GM19452 (cell line): ENCODE measurements around the gene GRHPR.

Experiments used
- ATAC-seq: cut with Tn5 transposase; IDR thresholded peaks from one replicate; pipeline ENCODE4 v1.9.1; 2021; ENCODE audit not compliant: unreplicated experiment

Gene GRHPR

DNA sequence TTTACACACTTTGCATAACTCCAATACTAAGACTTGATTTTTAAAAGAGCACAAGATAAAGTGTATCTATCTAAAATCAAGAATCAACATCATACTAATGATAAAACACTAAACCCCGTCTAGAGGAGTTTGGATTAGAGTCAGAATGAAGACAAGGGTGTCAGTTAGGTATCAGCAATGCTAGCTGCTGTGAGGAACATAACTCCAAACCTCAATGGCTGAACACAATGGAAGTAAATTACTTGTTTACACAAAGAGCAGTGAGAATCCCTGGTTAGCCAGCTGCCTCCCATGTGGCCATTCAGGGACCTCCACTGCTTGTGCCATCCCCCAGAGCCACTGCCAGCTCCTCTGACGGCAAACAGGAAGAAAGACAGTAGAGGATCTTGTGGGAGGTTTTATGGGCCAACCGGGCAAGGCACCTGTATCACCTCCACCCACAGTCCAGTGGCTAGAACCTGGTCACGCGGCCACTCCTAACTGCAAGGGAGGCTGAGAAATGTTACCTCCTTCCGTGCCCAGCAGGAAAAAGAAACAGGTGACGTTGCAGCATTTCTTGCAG lies 24.0 kb upstream of the GRHPR start:
- ATAC-seq, result no peak

DNA sequence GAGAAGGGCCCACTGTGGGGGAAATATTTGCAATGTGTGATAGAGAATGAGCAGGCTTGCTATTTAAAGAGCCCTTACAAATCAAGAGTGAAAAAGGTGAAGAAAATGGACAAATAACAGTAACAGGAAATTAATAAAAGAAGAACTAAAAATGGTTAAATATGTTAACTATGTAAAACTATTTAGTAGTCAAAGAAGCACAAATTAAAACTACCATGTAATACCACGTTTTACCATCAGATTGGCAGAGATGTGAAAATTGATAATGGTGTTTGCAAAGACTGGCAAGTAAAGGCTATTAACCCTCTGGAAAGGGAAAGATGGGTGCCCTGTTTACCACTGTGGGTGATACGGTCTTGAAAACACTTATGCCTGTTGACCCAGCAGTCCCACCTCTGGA lies 23.2 kb upstream of the GRHPR start:
- no peak for ATAC-seq

DNA sequence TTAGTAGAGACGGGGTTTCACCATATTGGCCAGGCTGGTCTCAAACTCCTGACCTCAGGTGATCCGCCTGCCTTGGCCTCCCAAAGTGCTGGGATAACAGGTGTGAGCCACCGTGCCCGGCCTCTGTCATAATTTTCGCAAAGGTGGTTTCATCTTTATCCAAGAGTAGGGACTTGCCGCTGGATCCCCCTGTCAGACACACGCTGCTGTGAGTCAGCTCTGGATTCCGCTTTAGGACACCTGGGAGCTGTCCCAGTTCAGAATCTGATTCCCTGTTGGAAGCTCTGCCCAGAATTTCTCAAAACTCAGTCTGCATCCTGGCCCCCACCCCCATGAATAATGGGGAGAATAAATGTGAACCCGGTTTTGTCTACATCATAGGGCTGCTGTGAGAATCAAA lies 17.9 kb upstream of the GRHPR start:
- ATAC-seq, result no peak

DNA sequence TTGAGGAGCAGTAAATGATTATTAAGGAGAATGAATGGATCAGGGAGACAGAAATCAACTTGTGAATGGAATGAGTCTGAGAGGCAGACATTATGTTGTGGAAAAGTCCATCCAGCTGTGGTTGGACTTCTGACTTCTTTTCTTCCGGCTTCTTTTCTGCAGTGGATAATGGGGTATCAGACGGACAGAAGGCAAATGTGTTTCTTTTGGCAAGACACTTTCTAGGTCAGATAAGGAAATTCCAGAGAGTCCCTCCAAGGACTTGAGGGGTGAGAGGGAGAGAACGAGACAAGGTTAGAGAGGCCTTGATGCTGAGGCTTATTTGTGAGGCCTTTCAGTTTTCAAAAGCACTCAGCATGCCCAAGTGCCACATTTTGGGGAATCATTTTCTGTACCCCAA lies 17.1 kb upstream of the GRHPR start:
- ATAC-seq, result no peak

DNA sequence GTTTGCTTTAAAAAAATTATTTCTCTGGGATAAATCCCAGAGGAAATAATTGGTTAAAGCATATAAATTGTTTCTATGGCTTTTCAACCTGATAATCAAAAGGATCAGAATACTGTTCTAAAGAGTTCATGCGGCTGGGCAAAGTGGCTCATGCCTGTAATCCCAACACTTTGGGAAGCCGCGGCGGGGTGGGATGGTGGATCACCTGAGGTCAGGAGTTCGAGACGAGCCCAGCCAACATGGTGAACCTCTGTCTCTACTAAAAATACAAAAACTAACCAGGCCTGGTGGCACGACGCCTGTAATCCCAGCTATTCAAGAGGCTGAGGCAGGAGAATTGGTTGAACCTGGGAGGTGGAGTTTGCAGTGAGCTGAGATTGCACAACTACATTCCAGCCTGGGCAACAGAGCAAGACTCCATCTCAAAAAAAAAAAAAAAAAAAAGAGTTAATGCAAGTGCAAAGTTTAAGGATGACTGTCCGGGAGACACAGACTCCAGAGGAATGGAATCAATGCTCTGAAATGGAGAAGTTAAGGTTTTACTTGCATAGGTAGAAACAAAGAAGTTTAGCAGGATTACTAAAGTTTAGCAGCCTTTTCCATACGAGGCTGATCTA lies 16.6 kb upstream of the GRHPR start:
- no peak for ATAC-seq

DNA sequence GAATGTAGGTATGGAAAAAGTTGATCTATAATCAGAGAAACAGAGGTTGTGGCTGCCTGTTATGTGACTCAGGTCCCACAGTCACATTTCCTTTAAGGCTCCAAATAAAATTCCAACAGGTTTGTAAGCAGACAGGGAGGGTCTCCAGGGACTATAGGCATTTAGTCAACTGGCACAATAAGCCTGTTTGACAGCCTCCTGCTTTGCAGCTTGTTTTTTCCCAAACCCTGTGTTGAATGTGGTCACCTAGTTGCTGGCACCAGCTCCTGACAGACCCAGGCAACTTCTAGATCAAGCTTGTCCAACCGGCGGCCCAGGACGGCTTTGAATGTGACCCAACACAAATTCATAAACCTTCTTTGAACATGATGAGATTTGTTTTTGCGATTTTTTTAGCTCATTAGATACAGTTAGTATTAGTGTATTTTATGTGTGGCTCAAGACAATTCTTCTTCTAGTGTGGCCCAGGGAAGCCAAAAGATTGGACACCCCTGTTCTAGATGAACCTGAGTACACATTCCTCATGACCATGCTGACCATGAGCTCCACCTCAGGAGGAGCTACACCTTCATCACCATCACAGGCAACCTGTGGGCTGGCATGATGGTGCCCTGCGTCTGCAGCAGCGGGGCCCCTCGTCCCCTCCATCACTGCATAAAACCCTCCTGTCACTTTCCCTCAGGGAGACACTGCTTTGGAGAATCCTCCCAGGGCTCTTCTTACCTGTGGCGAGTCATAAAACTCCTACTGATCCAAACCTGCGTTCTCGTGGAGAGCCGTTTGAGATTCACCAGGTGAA lies 15.7 kb upstream of the GRHPR start:
- ATAC-seq, result no peak

DNA sequence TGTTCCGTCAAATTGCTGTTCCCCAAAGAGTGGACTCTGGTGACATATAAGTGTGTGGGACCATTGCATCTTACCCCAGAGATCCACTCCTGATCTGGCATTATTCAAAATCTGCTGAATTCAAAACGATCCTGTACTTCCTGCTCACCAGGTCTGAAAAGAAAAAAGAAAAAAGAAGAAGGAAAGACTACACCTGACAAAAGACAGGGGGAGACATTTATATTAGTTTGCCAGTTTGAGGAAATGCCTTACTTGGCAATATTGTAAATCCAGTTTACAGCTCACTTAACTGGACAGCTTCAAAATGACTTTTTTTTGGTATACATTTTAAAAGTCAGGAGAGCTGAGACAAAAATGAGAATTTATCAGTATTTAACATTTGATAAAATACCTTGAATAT lies 15.0 kb upstream of the GRHPR start:
- ATAC-seq, result no peak

DNA sequence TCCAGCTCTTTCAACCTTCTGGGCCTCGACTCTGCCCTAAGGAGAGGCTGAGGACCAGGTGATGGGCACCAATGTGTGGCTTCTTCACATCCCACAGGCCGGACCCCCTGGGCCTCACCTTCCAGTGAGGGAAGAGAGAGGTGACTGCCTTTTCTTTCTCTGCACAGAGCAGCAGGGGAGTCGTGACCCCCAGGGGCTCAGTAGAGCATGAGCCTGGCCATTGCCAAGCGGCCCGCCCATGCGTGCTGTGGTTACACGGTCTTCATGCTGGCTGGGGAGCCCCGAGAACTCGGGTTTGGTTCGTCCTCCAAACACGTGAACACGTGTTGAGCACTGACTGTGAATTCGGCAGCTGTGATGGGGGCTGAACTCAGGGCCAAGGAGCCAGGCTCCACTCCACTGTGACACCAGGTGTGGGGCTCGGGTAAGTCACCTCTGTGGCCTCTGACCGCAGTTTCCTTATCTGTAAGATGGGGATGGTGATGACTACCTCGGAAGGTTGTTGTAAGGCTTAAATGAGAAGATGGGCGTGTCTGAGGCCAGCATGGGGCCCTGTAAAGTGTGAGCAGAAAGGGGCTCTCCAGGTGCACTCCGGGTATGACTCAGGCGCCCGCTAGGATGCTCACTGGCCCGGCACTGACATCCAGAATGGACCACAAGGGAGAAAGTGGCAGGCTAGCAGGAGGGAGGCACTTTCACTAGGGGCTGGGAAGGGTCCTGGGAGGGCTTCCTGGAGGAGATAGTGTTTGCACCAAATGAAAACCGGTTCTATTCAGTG lies 13.4 kb upstream of the GRHPR start:
- ATAC-seq, result peak; percentile 88

DNA sequence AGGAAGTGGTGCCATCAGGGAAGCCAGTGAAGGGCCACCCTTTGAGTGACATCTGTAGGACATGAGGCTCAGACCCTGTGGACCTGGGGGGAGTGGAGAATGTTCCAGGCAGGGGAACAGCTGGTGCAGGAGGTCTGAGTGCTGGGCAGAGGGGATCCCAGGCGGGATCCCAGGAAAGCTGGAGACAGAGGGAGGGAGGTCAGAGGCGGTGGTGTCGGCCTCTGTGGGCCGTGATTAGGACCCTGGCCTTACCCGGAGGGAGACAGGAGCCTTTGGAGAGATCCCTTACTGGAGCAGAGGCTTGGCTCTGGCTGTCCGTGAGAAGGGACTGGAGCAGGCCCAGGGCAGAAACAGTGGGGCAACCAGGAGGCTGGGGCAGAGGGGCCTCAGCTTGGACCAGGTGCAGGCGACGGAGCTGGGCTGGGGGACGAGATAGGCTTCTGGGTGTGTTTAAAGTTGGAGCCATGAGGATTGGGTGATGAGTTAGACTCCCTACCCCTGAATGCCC lies 12.1 kb upstream of the GRHPR start:
- no peak for ATAC-seq

DNA sequence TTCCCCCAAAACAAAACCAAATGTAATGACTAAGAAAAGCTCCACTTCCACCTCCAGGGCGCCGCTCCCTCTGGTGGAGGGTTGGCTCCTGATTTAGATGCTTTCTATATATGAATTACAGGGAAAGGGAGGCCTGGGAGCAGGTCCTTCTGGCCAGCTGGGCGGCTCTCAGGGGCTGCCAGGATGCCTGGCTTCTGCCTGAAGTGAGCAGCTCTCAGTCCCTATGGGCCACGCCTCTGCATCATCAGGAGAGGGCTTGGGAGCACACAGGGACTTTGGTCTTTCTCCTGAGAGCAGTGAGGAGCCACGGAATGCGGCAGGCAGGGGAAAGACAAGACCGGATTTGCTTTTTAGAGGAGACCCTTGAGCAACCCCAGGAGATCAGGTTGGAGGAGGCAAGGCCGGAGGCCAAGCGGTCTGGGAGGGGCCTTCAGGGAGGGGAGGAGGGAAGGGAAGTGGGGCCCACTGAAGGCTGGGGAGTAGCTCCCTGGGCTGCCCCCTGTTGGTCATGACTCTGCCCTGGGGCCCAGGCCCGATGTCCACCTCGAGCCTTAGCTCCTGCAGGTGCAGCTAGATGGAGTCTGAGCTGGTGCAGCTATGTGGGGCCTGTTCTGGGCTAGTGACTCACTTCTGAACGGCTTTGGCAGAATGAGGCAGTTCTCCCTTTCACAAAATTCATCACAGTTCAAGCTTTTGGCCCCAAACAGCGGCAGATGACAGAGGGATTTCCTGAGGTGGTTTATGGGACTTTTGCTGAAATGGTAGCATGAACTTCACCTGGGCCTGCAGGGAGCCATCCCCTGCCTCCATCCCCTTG lies 11.3 kb upstream of the GRHPR start:
- no peak for ATAC-seq

DNA sequence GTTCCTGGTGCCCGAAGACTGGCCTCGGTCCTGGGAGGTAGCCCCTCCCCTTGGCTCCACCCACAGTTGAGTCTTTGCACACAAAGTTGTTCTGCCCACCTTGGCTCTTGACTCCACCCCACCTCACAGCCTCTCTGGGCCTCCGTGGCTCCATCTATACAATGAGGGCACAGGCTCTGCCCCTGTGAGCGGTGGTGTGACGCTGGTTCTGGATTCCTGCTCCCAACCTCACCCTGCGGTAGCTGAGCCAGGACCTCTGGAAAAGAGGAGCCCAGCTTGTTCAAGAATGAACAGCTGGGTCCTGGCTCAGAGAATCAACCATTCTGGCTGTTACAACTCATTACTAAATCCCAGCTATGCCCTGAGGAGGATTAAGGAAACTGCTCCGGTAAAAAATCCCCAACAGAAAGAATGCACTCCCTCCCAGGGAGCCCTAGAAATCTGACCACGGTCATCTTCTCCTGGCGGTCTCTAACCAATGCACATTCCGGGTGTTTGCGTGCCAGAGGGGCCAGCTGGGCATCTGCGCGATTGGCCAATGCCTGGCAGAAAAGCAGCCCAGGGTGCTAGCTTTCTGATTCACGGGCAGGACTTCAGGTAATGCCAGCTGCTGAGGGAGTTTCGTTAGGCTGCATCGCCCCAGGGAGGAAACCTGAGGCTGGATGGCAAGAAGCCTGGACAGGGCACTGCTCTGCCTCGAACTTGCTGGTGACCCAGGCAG lies 9.9 kb upstream of the GRHPR start:
- no peak for ATAC-seq

DNA sequence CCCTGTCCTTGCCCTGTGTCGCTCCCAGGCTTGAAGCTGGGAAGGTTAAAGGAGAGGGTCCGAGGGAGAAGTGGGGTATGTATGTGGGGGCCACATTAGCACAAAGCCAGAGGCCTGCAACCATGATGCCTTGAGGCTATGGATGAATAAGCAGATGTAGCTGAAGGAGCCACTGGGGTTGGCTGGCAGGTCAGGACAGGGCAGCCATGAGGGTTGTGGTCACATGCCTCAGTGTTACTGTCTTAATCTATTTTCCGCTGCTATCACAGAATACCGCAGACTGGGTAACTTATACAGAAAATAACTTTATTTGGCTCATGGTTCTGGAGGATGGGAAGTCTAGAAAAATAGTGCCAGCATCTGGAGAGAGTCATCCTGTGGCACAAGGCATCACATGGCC lies 9.2 kb upstream of the GRHPR start:
- no peak for ATAC-seq

DNA sequence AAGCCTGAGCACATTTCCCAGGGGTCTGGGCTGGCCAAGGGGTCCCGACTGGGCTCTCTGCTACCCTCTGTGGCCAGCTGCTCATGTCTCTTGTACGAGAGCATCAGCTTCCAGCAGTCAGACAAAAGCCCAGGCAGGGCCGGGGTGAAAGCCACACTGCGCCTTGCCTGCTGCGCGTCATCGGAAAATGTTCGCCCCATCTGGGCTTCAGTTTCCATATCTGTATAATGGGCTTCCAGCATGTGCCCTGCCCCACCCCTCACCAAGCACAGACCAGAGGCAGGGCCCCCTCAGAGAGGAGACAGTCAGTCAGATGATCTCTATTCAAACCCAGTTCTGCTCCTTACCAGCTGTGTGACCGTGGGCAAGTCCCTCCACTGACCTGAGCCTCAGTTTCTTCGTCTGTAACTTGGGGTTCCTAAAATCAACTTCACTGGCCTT lies 8.0 kb upstream of the GRHPR start:
- ATAC-seq, result no peak

DNA sequence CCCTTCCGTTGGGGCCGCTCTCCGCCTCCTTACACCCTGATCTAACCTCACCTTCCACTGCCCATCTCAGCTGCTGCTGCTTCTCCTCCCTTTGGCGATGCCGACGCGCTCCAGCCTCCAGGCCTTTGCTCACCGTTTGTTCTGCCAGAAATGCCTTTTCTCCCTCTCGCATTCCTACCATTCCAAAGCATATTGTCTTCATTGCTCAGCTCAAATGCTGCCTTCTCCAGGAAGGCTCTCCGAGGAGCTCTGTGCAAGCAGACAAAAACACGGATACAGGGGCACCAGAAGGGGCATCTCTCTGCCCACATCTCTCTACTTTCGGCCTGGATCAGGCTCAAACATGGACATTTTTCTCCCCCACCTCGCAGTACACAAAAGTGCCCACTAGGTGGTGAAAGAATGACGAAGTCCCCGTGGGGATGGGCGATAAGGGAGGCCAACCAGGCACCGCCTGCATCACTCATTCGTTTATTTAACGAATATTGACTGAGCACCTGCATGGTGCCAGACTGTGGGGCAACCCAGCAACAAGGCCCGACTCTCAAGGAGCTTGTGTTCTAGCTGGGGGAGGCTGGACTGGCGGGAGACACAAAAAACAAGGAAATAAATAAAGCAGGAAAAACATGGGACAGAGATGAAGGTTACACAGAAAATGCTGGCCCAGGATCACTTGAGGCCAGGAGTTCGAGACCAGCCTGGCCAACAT lies 7.3 kb upstream of the GRHPR start:
- no peak for ATAC-seq

DNA sequence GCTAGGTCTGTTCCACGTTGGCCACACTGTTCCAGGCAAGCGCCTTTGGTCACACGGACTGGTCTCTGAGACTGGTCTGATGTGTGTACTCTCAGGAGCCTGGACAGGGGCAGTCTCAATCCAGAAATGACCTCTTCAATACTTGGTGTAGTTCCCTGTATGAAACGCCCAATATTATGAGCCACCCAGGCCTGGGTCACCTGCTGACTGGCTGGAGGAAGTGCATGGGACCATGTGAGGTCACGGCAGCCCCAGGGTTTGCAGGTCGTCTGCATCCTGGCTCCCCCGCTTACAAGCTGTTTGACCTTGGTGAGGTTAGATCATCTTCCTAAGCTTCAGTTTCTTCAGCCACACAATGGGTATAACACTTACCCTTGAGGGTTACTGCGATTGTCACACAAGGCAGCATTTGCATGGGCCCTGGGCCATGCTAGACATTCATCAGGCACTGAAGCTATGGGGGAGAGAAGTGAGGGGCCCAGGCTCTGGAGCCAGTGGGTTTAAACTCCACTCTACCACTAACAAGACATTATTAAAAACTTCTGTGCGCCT lies 5.2 kb upstream of the GRHPR start:
- ATAC-seq, result no peak

DNA sequence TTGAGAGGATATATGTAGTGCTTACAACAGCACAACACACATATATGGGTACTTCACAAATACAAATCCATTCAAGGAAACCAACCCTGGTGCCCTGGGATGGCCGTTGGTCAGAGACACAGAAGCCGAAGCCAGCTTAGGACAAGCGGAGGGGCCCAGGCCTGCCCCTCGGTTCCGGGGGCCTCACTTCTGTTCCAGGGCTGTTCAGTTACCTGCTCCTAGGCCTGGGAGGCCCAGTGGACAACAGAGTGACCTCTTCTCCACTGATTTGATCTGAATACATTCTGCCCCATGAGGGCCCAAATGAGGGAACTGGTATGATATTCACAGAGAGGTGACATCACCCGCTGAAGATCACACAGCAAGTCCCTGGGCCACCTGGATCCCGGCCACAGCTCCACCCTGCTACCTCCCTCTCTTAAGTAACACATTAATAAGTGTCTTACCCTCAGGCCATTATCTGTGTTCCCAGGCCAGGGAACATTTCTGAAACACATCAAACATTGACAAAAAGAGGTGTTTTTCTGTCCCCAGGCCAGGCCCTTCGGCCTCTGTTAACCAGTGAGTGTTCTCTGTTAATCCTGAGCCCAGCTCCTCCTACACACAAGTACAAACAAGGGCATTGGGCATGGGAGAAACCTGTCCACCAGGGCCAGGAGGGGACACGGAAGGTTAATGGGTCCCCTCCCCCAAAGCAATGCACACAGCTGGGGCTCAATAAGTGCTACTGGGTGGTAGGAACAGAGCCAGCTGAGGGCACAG lies 4.5 kb upstream of the GRHPR start:
- no peak for ATAC-seq

DNA sequence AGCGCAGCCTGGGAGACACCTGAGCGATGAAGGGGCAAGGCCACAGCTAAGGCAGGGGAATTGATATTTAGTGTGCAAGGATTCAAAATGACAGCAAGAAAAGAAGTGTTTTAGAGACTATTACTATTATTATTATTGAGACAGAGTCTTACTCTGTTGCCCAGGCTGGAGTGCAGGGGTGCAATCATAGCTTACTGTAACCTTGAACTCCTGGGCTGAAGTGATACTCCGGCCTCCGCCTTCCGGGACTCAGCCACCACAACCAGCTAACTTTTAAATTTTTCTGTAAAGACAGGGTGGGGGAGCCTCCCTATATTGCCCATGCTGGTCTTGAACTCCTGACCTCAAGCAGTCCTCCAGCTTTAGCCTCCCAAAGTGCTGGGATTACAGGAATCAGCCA lies 3.3 kb upstream of the GRHPR start:
- ATAC-seq, result no peak
